Neural cell (in vitro differentiated cells): ENCODE results near the gene KIT. TPM values are rescaled to one million over a fixed set of nuclear protein-coding genes. Genes with fewer than 3 reads are reported as not detected.

Experiments used
- H2AFZ ChIP-seq: fragments of 200-600, 300-800 bp; sonication (generic), shearing (Covaris generic); 2 replicates; pipeline ENCODE4 v1.6.0; 2014; ENCODE audit warnings: low read depth, mild to moderate bottlenecking, antibody characterized with exemption, low read length, moderate library complexity
- H3F3A ChIP-seq: fragments of 200-600 bp; shearing (Covaris generic); 2 replicates; pipeline ENCODE4 v1.6.1; 2016; ENCODE audit warnings: mild to moderate bottlenecking, moderate library complexity, mixed read lengths, antibody characterized with exemption, low read length; ENCODE audit not compliant: insufficient read depth, poor library complexity, severe bottlenecking
- H3K27ac ChIP-seq: fragments of 200-600, 300-800 bp; sonication (generic), shearing (Covaris generic); 2 replicates; pipeline ENCODE4 v1.5.1; 2014; ENCODE audit warnings: mild to moderate bottlenecking, low read length, moderate library complexity
- H3K27me3 ChIP-seq: fragments of 300-800, 200-600 bp; sonication (generic), shearing (Covaris generic); 2 replicates; pipeline ENCODE4 v1.6.0; 2014; ENCODE audit warnings: mild to moderate bottlenecking, low read depth, low read length, moderate library complexity; ENCODE audit not compliant: insufficient read depth
- H3K36me3 ChIP-seq: fragments of 300-800, 200-600 bp; sonication (generic), shearing (Covaris generic); 2 replicates; pipeline ENCODE4 v1.5.1; 2014; ENCODE audit warnings: mild to moderate bottlenecking, antibody characterized with exemption, low read length, moderate library complexity; ENCODE audit not compliant: insufficient read depth
- H3K4me2 ChIP-seq: fragments of 300-800, 200-600 bp; sonication (generic), shearing (Covaris generic); 2 replicates; pipeline ENCODE4 v1.6.0; 2014; ENCODE audit warnings: mild to moderate bottlenecking, low read length
- H3K4me3 ChIP-seq: fragments of 300-800, 200-600 bp; sonication (generic), shearing (Covaris generic); 2 replicates; pipeline ENCODE4 v1.5.1; 2014; ENCODE audit warnings: mild to moderate bottlenecking, low read length, moderate library complexity
- H3K79me2 ChIP-seq: fragments of 200-600 bp; shearing (Covaris generic); replicated peaks from 2 replicates; pipeline ENCODE4 v1.6.0; 2014; ENCODE audit warnings: mild to moderate bottlenecking, low read length, moderate library complexity; ENCODE audit not compliant: insufficient read depth
- H3K9ac ChIP-seq: fragments of 300-800, 200-600 bp; sonication (generic), shearing (Covaris generic); 2 replicates; pipeline ENCODE4 v1.6.1; 2016; ENCODE audit warnings: mild to moderate bottlenecking, low read length, mixed read lengths
- H3K9me2 ChIP-seq: fragments of 200-600 bp; shearing (Covaris generic); 2 replicates; pipeline ENCODE4 v1.6.1; 2016; ENCODE audit warnings: mild to moderate bottlenecking, low read length, mixed read lengths; ENCODE audit not compliant: insufficient read depth
- H3K9me3 ChIP-seq: fragments of 200-600, 300-800 bp; sonication (generic), shearing (Covaris generic); 2 replicates; pipeline ENCODE4 v1.6.1; 2016; ENCODE audit warnings: mild to moderate bottlenecking, mixed run types, low read length, moderate library complexity, mixed read lengths
- H4K20me1 ChIP-seq: fragments of 200-600 bp; shearing (Covaris generic); 2 replicates; pipeline ENCODE4 v1.6.1; 2016; ENCODE audit warnings: mild to moderate bottlenecking, mixed run types; ENCODE audit not compliant: insufficient read depth
- EP300 ChIP-seq: fragments of 450-650 bp; conservative IDR thresholded peaks from 2 replicates; pipeline ENCODE4 v1.6.1; 2014; ENCODE audit warnings: antibody characterized with exemption, mild to moderate bottlenecking, moderate library complexity; ENCODE audit not compliant: poor library complexity, severe bottlenecking
- EZH2 ChIP-seq: fragments of 200-600, 300-800 bp; shearing (Covaris generic), sonication (generic); IDR thresholded peaks from 2 replicates; pipeline ENCODE4 v1.6.1; 2014; ENCODE audit warnings: antibody characterized with exemption, low read length, borderline replicate concordance, mild to moderate bottlenecking; ENCODE audit not compliant: insufficient read depth, poor library complexity, severe bottlenecking
- MXI1 ChIP-seq: fragments of 450-650 bp; conservative IDR thresholded peaks from 2 replicates; pipeline ENCODE4 v1.6.1; 2014; ENCODE audit warnings: antibody characterized with exemption, mild to moderate bottlenecking; ENCODE audit not compliant: poor library complexity, severe bottlenecking
- POLR2AphosphoS5 ChIP-seq: IDR thresholded peaks from 2 replicates; pipeline ENCODE4 v1.6.1; 2012
- RAD21 ChIP-seq: fragments of 450-650 bp; conservative IDR thresholded peaks from 2 replicates; pipeline ENCODE4 v1.6.1; 2014; ENCODE audit warnings: antibody characterized with exemption, mild to moderate bottlenecking, moderate library complexity
- SMC3 ChIP-seq: fragments of 450-650 bp; conservative IDR thresholded peaks from 2 replicates; pipeline ENCODE4 v1.6.1; 2014; ENCODE audit warnings: antibody characterized with exemption, mild to moderate bottlenecking, moderate library complexity; ENCODE audit not compliant: poor library complexity
- TAF1 ChIP-seq: IDR thresholded peaks from 2 replicates; pipeline ENCODE4 v1.6.1; 2012; ENCODE audit warnings: low read depth
- polyA plus RNA-seq: library from polyadenylated mRNA; depleted of rRNA; stranded (reverse); fragments of >200 nt; gene quantifications from 2 replicates; pipeline ENCODE4 v1.2.3, GENCODE V29; 2014
- TF ChIP-seq, protein P1 (sequence below): IDR thresholded peaks from 2 replicates; pipeline ENCODE4 v1.6.1; 2012; ENCODE audit warnings: borderline replicate concordance
- TF ChIP-seq, protein P2 (sequence below): fragments of 450-650 bp; IDR thresholded peaks from 2 replicates; pipeline ENCODE4 v1.5.1; 2014; ENCODE audit warnings: antibody characterized with exemption, mild to moderate bottlenecking, moderate library complexity; ENCODE audit not compliant: poor library complexity, severe bottlenecking

The KIT gene
- polyA plus RNA-seq, 1 donor from 2014 or later: 0.95 TPM

DNA sequence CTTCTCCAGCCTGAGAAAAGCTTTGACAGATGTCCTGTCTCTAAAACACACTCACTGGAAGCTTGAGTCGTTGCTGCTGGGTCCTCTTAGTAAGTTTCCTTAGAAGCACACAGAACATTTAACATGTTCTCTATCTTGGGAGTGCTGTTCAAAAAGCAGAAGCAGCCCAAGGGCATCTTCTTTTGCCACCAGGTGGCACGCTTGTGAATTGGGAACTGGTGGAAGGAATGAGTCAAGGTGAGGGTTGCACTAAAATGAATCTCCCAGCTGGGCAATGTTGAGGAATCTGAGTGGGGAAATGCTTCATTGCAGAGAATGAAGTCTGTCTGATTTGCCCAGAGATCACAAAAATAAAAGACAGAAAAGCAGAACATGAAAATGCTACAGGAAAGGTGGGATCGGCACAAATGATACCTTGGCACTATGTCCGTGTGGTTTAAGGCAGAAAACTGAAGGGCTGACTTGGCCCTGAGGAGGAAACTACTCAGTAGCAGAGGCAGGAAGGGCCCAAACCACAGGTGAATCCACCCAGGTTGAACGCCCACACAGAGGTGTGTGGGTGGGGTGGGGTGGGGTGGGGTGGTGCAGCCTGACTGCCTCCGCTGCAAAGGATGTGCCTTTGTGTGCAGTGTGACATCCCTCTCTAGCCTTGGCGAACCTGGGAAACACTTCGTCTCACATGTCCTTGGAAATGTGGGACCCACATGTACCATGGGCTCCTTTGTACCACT is 26.0 kb downstream of the KIT start:
- no peaks in the 10 kb centered on the region for H3K79me2 ChIP-seq
- TF ChIP-seq POLR2AphosphoS5 (no peak), TAF1 (no peak), EZH2 (no peak), RAD21 (no peak), EP300 (no peak), SMC3 (no peak), MXI1 (no peak)
- TF ChIP-seq, protein P1, sequence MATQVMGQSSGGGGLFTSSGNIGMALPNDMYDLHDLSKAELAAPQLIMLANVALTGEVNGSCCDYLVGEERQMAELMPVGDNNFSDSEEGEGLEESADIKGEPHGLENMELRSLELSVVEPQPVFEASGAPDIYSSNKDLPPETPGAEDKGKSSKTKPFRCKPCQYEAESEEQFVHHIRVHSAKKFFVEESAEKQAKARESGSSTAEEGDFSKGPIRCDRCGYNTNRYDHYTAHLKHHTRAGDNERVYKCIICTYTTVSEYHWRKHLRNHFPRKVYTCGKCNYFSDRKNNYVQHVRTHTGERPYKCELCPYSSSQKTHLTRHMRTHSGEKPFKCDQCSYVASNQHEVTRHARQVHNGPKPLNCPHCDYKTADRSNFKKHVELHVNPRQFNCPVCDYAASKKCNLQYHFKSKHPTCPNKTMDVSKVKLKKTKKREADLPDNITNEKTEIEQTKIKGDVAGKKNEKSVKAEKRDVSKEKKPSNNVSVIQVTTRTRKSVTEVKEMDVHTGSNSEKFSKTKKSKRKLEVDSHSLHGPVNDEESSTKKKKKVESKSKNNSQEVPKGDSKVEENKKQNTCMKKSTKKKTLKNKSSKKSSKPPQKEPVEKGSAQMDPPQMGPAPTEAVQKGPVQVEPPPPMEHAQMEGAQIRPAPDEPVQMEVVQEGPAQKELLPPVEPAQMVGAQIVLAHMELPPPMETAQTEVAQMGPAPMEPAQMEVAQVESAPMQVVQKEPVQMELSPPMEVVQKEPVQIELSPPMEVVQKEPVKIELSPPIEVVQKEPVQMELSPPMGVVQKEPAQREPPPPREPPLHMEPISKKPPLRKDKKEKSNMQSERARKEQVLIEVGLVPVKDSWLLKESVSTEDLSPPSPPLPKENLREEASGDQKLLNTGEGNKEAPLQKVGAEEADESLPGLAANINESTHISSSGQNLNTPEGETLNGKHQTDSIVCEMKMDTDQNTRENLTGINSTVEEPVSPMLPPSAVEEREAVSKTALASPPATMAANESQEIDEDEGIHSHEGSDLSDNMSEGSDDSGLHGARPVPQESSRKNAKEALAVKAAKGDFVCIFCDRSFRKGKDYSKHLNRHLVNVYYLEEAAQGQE: no peak
- TF ChIP-seq, protein P2, sequence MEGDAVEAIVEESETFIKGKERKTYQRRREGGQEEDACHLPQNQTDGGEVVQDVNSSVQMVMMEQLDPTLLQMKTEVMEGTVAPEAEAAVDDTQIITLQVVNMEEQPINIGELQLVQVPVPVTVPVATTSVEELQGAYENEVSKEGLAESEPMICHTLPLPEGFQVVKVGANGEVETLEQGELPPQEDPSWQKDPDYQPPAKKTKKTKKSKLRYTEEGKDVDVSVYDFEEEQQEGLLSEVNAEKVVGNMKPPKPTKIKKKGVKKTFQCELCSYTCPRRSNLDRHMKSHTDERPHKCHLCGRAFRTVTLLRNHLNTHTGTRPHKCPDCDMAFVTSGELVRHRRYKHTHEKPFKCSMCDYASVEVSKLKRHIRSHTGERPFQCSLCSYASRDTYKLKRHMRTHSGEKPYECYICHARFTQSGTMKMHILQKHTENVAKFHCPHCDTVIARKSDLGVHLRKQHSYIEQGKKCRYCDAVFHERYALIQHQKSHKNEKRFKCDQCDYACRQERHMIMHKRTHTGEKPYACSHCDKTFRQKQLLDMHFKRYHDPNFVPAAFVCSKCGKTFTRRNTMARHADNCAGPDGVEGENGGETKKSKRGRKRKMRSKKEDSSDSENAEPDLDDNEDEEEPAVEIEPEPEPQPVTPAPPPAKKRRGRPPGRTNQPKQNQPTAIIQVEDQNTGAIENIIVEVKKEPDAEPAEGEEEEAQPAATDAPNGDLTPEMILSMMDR: no peak

DNA sequence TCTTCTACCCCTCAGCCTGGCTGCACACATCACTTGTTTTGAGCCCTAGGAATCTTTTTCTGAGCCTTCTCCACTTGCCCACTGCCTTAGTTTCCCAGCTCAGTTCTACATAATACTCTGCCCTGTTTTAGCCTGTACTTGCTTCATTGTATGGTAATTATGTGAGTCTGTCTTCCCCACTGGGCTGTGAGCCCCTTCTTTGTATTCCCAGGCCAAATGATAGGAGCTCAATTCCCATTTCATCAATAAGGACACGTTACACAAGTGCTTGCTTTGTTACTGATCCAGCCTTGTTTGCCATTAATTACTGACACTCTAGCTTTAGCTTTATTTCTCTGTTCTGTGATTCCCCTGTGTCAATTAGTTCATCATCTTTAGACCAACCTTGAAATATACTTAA is 28.1 kb downstream of the KIT start:
- no peaks in the 10 kb centered on the region for H3K36me3 ChIP-seq
- no peak overlapping the region for H3K27ac ChIP-seq
- H3F3A ChIP-seq: no peaks in the 10 kb centered on the region
- H4K20me1 ChIP-seq: no peaks in the 10 kb centered on the region
- H3K9me3 ChIP-seq: no peaks in the 10 kb centered on the region
- no peak overlapping the region for H3K4me2 ChIP-seq
- no peak overlapping the region for H2AFZ ChIP-seq
- H3K27me3 ChIP-seq: no peaks in the 10 kb centered on the region
- H3K9me2 ChIP-seq: no peaks in the 10 kb centered on the region
- H3K4me3 ChIP-seq: no peak overlapping the region
- no peaks in the 10 kb centered on the region for H3K79me2 ChIP-seq
- H3K9ac ChIP-seq: no peak overlapping the region
- no peak for TF ChIP-seq EP300
- TF ChIP-seq TAF1: no peak
- no peak for TF ChIP-seq EZH2
- no peak for TF ChIP-seq POLR2AphosphoS5
- no peak for TF ChIP-seq MXI1
- TF ChIP-seq, protein P2: no peak
- no peak for TF ChIP-seq SMC3
- TF ChIP-seq RAD21: no peak
- TF ChIP-seq, protein P1: no peak

More for the DNA sequence above, 26.0 kb downstream of the KIT start:
- Histone ChIP-seq H3K9ac (no peak overlapping the region), H4K20me1 (no peaks in the 10 kb centered on the region), H3F3A (no peaks in the 10 kb centered on the region), H3K4me2 (no peak overlapping the region), H2AFZ (no peak overlapping the region), H3K9me3 (no peaks in the 10 kb centered on the region), H3K4me3 (no peak overlapping the region), H3K27ac (no peak overlapping the region), H3K9me2 (no peaks in the 10 kb centered on the region), H3K27me3 (no peaks in the 10 kb centered on the region), H3K36me3 (no peaks in the 10 kb centered on the region)
